K562 (cell line): ENCODE results near the gene IL10RB. TPM values are rescaled to one million over a fixed set of nuclear protein-coding genes. Genes with fewer than 3 reads are reported as not detected.

Source experiments
- BMI1 ChIP-seq: fragments of 150-350 bp; IDR thresholded peaks from 2 replicates; pipeline ENCODE4 v1.6.1; 2014; ENCODE audit warnings: low read length
- BRD9 ChIP-seq: fragments of 450-650 bp; IDR thresholded peaks from 2 replicates; pipeline ENCODE4 v1.6.1; 2018; ENCODE audit warnings: low read depth; ENCODE audit not compliant: partially characterized antibody
- ELF4 ChIP-seq: fragments of 450-650 bp; formaldehyde crosslinking; IDR thresholded peaks from 2 replicates; pipeline ENCODE4 v1.4.0; 2022; ENCODE audit warnings: missing genetic modification characterization
- EP400 ChIP-seq: fragments of 450-650 bp; IDR thresholded peaks from 2 replicates; pipeline ENCODE4 v1.6.1; 2017; ENCODE audit warnings: antibody characterized with exemption, mild to moderate bottlenecking, moderate library complexity
- GABPB1 ChIP-seq: sonication (generic); formaldehyde crosslinking; IDR thresholded peaks from 2 replicates; pipeline ENCODE4 v1.8.0; 2022; ENCODE audit warnings: mild to moderate bottlenecking, missing genetic modification reagents
- GTF3C2 ChIP-seq: IDR thresholded peaks from 3 replicates; pipeline ENCODE4 v1.6.1; 2011; ENCODE audit warnings: borderline replicate concordance, mild to moderate bottlenecking, moderate library complexity; ENCODE audit not compliant: insufficient read length; ENCODE audit errors: extremely low read depth
- HES1 ChIP-seq: fragments of 450-650 bp; IDR thresholded peaks from 2 replicates; pipeline ENCODE4 v1.6.1; 2016; ENCODE audit warnings: low read depth, mild to moderate bottlenecking, moderate library complexity
- HEY1 ChIP-seq: fragments of 250-450 bp; sonication (Bioruptor Pico); IDR thresholded peaks from 2 replicates; pipeline ENCODE4 v1.5.0; 2020; ENCODE audit warnings: mild to moderate bottlenecking, moderate library complexity, borderline replicate concordance
- IRF9 ChIP-seq: fragments of 450-650 bp; IDR thresholded peaks from 2 replicates; pipeline ENCODE4 v1.6.1; 2016; ENCODE audit warnings: missing biosample characterization, missing genetic modification characterization
- KDM1A ChIP-seq, 2 experiments: fragments of 450-650 bp; IDR thresholded peaks; 2 replicates each; pipeline ENCODE4 v1.6.1; 2016; ENCODE audit warnings: mild to moderate bottlenecking in 2 of 2
- MAFG ChIP-seq: fragments of 450-650 bp; conservative IDR thresholded peaks from 2 replicates; pipeline ENCODE4 v1.6.1; 2016; ENCODE audit warnings: missing genetic modification characterization, missing compliant biosample characterization
- MCM5 ChIP-seq: fragments of 450-650 bp; IDR thresholded peaks from 2 replicates; pipeline ENCODE4 v1.6.1; 2016; ENCODE audit warnings: low read depth
- TSC22D4 ChIP-seq: fragments of 450-650 bp; IDR thresholded peaks from 2 replicates; pipeline ENCODE4 v1.6.1; 2016; ENCODE audit warnings: missing genetic modification characterization, missing biosample characterization, control low read depth
- UBTF ChIP-seq, 2 experiments: IDR thresholded peaks; 2 replicates each; pipeline ENCODE4 v1.6.1; 2012; ENCODE audit warnings: improper control_type of control experiment in 2 of 2, low read depth in 2 of 2, low read length in 2 of 2, borderline replicate concordance in 1 of 2
- ZNF347 ChIP-seq: fragments of 450-650 bp; formaldehyde crosslinking; IDR thresholded peaks from 2 replicates; pipeline ENCODE4 v1.4.0; 2020; ENCODE audit warnings: low read depth, mild to moderate bottlenecking, moderate library complexity
- ZNF583 ChIP-seq: fragments of 250-450 bp; sonication (Bioruptor Pico); IDR thresholded peaks from 2 replicates; pipeline ENCODE4 v1.4.0; 2020
- ZNF592 ChIP-seq: fragments of 450-650 bp; IDR thresholded peaks from 2 replicates; pipeline ENCODE4 v1.6.1; 2017; ENCODE audit warnings: antibody characterized with exemption, mild to moderate bottlenecking
- polyA plus RNA-seq, 8 experiments: library from polyadenylated mRNA; depleted of rRNA in 4 of 8; stranded (reverse) in 5 of 8; unstranded in 3 of 8; fragments of >200 nt; fragmentation: Nextera tagmentation in 2 of 8; fragmentation: Illumina TruSeq in 1 of 8; extraction: Ambion mirVana in 2 of 8; extraction: Trizol in 1 of 8; gene quantifications; 2 replicates each; pipeline versions ENCODE4 v1.2.1 to v1.2.3, GENCODE V29; 2011 to 2014; ENCODE audit warnings: inconsistent platforms in 1 of 8, missing spikeins in 1 of 8
- total RNA-seq, 7 experiments: library from RNA; depleted of rRNA in 6 of 7; stranded (reverse); fragments of >200 nt in 6 of 7; fragmentation: Illumina TruSeq in 2 of 7; extraction: Trizol in 2 of 7; gene quantifications; 2 replicates each; pipeline versions ENCODE4 v1.2.1 to v1.2.3, GENCODE V29; 2011 to 2021; ENCODE audit warnings: low replicate concordance in 1 of 7

The IL10RB gene
- total and polyA plus RNA-seq, 9 of the 15 experiments (the other 6 are each of a cell fraction or from before 2014, with no cell fraction given), result 10.9 to 33.8 (median 23.0) TPM

- TF ChIP-seq ZNF347 (CRISPR knock-in tag), result no peak
- TF ChIP-seq GTF3C2, result no peak
- TF ChIP-seq TSC22D4 (tag), result no peak
- no peak for TF ChIP-seq HES1
- no peak for TF ChIP-seq BMI1
- TF ChIP-seq HEY1 (CRISPR knock-in tag), result no peak
- TF ChIP-seq ZNF592, result no peak
- TF ChIP-seq MAFG, result no peak
- TF ChIP-seq IRF9 (tag), result no peak
- peak; percentile 56; the same call in 1 of the 2 replicates for TF ChIP-seq EP400
- no peak for TF ChIP-seq MCM5
- TF ChIP-seq UBTF (IDR thresholded peaks at IDR 0.05; ENCODE audit: borderline replicate concordance in 1 of 2, low read depth in 2 of 2, low read length in 2 of 2), result no peak
- no peak for TF ChIP-seq BRD9
- TF ChIP-seq ZNF583 (CRISPR knock-in tag), result peak; percentile 69; the same call in 1 of the 2 replicates
- TF ChIP-seq KDM1A (IDR thresholded peaks at IDR 0.05), result no peak
- no peak for TF ChIP-seq ELF4
- TF ChIP-seq GABPB1 (CRISPR knock-in tag), result peak; percentile 56; the same call in 1 of the 2 replicates
These were observed 36.2 kb upstream of the IL10RB start, which contains the start of gene IFNAR2 (continued) for GRCh38 chr21:33229784-33230544.
